GM19099 (cell line): ENCODE measurements around the gene PLCB2.

Experiments
- POLR2A ChIP-seq: IDR thresholded peaks from 3 replicates; pipeline ENCODE4 v1.6.1; 2011; ENCODE audit warnings: low read depth; ENCODE audit not compliant: insufficient read length; ENCODE audit errors: extremely low read depth

PLCB2 gene

DNA sequence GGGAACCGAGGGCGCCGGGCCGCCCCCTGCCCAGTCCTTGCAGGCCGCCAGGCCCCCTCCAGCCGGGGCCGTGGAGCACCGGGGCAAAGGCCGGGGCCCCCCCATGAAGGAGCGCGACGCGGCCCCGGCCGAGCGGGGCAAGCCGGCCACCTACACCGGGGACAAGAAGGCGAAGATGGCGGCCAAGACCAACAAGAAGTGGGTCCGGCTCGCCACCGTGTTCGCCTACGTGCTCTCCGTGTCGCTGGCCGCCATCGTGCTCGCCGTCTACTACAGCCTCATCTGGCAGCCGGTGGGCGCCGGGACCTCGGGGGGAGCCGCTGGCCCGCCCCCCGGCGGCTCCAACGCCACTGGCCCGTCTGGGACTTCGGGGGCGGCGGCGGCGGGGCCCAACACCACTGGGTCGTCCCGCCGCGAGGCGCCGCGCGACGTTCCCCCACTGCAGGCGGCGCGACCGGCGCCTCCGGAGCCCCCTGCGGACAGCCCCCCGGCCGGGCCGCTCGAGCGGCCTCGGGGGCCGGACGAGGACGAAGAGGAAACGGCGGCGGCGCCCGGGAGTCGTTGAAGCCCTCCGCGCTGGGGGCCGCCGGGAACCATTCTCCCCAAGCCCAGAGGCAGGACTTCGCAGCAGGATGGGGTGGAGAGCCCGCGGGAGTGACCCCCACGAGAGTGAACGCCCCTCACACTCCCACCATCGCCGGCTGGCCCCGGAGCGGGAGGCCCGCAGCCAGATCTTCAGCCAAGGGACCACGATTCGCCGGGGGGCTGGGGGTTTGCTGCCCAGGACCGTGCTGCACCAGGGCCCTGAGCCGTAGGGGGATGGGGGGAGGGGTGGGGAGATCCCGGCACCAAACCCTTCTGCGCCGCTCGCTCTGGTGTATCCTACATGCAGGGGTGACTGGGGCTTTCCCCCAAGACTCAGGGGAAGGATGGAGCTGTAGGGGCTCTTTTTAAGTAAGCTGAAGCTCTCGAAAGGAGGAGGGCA is 16.5 kb upstream of the PLCB2 start:
- TF ChIP-seq POLR2A, result no peak

DNA sequence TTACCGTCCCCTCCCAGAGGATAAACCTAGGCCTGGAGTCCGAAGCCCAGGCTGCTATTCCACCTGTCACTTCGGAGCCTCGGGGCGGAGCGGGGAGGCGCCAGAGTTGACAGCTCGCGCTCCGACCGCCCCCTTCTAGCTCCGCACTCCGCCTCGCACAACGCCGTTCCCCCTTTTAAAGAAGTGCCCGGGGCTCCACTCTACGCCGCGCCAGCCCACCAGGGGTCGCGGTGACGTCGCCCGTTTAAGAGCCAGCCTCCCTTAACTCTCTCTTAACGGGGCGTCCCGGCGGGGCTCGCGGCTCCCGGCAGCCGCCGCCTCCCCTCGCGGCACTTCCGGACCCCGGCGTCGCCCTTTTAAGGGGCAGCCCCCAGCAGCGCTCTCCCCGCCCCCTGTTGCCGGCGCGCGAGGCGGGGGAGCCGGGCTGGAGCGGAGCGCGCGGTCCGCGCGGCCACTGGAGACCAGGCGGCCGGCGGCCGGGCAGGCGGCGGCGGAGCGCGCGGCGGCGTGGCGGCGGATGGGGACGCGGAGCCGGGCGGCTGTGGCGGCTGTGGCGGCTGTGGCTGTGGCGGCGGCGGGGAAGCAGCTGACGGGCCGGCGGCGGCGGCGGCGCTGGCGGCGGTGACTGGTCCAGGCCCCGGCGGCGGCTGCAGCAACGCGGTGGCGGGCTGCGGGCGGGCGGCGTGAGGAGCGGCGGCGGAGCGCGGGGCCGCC is 15.7 kb upstream of the PLCB2 start, which contains the start of gene INAFM2:
Gene INAFM2 (plus strand): TSS at position 454 of the 714 bp plus-strand sequence. CDS start 364 bp downstream, outside the sequence.
- TF ChIP-seq POLR2A, result peak; percentile 41

DNA sequence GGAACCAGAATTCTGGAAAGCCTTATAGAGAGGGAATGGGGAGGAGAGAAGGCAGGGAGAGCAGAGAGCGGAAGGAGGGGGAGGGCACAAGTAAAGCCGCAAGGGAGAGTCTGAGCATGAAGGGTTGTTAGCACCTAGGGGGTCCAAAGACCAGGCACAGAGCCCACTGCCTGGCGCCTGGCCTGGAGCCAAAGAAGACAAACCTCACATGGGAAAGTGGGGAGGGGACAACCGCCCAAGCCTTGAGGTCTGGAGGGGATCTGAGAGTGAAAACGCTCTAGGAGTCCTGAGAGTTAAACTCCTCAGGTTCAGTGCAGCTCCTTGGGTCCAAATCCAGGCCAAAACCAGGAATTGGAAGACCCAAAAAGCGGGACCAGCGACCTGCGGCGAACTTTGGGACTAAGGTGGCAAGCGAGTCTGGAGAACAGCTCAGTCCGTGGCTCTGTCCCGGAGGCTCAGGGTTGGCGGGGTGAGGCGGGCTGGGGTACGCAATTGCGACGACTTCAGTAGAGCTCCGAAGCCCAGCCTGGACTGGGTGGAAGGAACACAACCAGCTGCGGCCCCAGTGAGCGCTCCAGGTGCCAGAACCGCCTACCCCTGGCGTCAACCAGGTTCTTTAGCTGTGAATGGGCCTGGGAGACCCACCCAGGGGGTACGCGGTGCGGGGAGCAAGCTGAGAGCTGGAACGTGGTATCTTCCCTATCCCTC is 14.9 kb upstream of the PLCB2 start:
- no peak for TF ChIP-seq POLR2A

- TF ChIP-seq POLR2A, result no peak
These were observed 13.2 kb upstream of the PLCB2 start for GRCh38 chr15:40320931-40321371.

- TF ChIP-seq POLR2A, result no peak
These were observed 12.7 kb upstream of the PLCB2 start for GRCh38 chr15:40320409-40320808.

- no peak for TF ChIP-seq POLR2A
These were observed 9.8 kb upstream of the PLCB2 start for GRCh38 chr15:40317580-40317979.

- no peak for TF ChIP-seq POLR2A
These were observed 9.2 kb upstream of the PLCB2 start for GRCh38 chr15:40316931-40317330.

GRCh38 chr15:40314723-40315276 is 7.1 kb upstream of the PLCB2 start:
- no peak for TF ChIP-seq POLR2A

DNA sequence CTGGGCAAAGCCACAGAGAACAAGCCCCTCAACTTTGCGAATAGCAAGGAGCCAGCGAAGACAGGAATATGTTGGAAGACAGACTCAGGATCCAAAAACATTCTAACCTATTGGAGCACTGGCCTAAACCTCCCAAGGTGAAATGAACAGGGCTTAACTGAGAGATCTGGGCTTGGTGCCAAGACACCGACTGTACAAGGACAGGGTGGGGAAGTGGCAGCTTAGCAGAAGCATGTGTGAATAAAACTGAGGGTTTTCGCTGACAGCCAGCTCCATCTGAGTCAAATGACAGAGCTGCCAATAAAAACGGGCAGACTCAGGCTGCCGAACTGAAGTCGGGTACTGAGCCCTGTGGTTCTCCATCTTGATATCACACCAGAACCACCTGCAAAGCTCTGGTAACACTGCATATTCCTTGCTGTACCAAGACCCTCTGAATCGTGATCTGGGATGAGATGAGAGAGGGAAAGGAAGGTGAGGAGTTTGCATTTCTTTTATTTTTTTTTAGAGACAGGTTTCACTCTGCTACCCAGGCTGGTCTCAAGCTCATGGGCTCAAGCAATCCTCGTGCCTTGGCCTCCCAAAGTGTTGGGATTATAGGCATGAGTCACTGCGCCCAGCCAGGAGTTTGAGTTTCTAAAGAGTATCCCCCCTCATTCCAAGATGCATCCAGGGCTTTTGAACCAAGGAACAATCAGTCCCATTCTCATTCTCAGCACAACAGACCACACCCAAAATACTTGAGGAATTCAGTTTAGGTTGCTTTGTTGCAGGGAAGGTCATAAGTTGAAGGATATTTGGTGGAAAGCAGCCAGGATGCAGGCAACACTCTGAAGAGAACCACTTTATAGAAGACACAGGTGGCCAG is 6.0 kb upstream of the PLCB2 start:
- no peak for TF ChIP-seq POLR2A

- no peak for TF ChIP-seq POLR2A
These were observed 4.8 kb upstream of the PLCB2 start for GRCh38 chr15:40312370-40313158.

DNA sequence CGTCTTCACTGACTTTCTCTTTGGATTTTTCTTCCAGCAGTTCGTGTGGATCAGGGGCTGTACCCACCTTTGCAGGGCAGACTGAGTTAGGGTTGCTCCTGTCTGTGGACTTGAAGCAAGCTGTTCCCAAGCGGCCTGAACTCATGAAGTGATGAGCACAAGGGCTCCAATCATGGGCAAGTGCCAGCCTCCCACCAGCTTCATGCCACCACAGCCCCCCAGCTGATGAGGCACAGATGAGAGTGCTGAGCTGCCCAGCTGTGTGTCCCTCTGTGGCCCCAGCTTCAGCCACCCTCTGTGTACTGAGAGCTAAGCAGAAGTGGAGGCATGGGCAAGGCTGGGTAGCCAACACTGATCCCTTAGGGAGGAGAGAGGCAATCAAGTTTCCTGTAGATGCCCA is 3.3 kb upstream of the PLCB2 start:
- no peak for TF ChIP-seq POLR2A

DNA sequence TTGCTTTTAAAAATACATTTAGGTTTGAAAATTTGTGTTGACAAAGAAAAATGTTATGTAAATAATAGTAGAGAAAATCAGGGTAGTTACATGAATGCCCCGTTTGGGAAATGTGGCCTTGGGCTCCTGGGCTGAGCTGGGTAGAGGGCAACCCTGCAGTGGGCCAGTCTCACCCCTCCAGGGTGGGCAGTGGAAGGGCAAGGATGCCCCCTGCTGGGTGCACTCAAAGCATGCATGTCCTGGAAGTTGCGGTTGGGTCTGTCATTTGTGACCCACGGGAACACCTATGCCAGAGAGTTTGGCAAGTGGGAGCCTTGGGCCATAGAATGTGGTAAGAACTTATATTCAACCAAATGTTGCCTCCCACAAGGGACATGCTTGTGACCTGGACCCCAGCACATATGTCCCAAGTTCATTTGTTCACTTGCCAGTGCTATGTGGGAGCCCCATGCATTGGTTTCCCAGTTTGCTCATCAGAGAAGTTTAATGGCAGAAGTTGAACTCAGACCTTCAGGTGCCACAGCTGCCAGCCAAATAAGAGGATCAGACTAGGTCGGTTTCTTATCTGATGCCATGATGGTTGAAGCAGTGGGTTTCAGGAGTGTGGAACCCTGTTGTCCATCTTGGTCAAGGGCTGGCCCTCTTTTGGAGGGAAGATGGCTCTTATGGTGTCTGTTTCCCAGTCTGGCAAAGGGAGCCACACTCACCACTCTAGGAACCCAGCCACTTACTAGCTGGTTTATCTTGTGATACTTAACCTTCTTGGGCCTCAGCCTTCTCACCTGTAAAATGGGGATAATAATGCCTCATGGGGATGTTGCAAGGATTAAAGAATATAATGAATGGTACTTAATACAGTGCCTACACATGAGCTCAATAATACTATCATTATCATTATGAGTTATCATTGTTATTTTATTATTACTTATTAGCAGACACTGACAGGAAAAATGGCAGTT is 2.5 kb upstream of the PLCB2 start:
- no peak for TF ChIP-seq POLR2A
